ENCODE data around the gene PARD6A.

- no peak for TF ChIP-seq CTCF (IDR thresholded peaks at IDR 0.05; ENCODE audit: low read depth, low read length)
- no peak for TF ChIP-seq POLR2A (IDR thresholded peaks at IDR 0.05; ENCODE audit: extremely low read depth, insufficient read length)
- no peak for TF ChIP-seq MAX (IDR thresholded peaks at IDR 0.05; ENCODE audit: low read depth, low read length)
- TF ChIP-seq MYC (IDR thresholded peaks at IDR 0.05; ENCODE audit: low read depth, low read length): no peak
Measured at GRCh38 chr16:67710607-67711006, 49.8 kb downstream of the PARD6A start.

All from NB4 (cell line).